Lower leg skin (tissue), 3 donors: ENCODE measurements around the gene BCL7A.

Experiments
- CTCF ChIP-seq, 3 donors: fragments of 450-650 bp; IDR thresholded peaks; one replicate each; pipeline ENCODE4 v1.5.1; 2016; ENCODE audit warnings: antibody characterized with exemption in 3 of 3, mild to moderate bottlenecking in 3 of 3, moderate library complexity in 2 of 3
- POLR2A ChIP-seq, 2 donors: fragments of 450-650 bp; IDR thresholded peaks; one replicate each; pipeline ENCODE4 v1.6.1; 2016 to 2017; ENCODE audit warnings: antibody characterized with exemption in 2 of 2, mild to moderate bottlenecking in 1 of 2, moderate library complexity in 1 of 2

- TF ChIP-seq CTCF (IDR thresholded peaks at IDR 0.05) (no peak), POLR2A (IDR thresholded peaks at IDR 0.05) (no peak)
These were observed 6.7 kb downstream of the BCL7A start for GRCh38 chr12:122028165-122028904.
